ENCODE data around the gene FRY.
A peak's percentile ranks its signal among the peaks of the same experiment; 100 is the strongest.

FRY gene

DNA sequence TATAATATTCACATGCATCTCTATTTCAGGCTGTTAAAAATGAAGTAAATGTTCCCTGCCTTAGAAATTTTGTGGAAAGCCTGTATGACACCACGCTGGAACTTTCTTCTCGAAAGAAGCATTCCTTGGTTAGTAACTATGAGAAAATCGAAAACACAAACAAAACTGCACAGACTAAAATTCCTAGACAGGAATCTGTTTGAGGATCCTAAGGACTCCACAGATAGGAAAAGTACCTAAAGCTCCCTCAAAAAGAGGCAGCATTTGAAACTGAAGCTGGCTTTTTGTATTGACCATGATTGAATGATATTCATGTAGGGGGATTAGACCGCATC is 103.4 kb downstream of the FRY start:
- DNase-seq (ENCODE audit: low read depth) = no peak

DNA sequence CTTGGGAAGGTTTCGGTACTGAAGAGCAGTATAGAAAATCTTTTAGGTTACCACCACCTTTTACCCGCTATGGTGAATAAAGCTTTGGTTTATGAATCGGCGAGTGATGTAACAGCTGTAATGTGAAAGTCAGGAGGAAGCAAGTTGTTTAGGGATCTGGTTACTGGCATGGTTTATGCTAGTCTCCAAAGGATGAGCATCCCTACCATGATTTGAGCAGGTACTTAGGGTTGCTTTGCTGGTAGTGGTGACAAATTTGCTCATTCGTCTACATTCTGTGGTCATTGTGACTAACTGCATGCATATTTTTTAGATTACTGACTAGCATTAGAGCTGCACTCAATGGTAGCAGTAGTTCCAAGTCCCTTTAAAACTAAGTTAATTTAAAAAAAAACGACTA is 104.1 kb downstream of the FRY start:
- DNase-seq (ENCODE audit: low read depth) = no peak

DNA sequence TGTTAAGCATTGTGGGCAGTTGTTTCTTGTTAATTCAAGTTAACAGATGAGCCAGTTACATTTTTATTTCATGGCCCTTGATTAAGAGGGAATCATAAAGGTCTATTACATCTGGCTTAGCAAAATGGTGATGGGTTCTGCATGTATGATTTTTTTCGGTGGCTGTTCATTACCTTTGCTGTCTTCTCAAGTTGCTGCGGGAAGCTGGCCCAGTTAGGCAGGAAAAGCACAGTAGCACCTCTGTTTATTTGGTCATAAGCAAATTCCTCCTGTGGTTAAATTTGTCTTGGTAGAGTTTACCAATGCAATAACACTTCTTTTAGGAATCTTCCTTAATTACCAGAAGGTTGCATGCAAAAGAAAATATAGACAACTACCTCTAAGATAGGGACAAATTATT is 104.5 kb downstream of the FRY start:
- no peak for DNase-seq (ENCODE audit: low read depth)

DNA sequence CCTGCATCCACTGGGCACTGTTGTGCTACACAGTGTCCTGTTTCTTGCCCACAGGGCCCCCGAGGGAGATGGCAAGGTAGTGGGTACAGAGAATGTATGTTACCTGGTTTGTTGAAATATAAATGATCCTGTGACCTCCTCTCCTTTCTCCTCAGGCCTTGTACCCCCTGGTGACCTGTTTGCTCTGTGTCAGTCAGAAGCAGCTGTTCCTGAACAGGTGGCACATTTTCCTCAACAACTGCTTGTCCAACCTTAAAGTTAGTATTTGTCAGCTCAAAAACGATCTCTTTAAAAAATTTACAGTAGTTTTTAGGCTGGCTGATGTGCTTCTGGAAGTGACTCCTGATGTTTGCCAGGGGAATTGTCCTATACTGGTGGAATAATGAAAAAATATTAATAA is 105.1 kb downstream of the FRY start:
- DNase-seq (ENCODE audit: low read depth) = no peak

DNA sequence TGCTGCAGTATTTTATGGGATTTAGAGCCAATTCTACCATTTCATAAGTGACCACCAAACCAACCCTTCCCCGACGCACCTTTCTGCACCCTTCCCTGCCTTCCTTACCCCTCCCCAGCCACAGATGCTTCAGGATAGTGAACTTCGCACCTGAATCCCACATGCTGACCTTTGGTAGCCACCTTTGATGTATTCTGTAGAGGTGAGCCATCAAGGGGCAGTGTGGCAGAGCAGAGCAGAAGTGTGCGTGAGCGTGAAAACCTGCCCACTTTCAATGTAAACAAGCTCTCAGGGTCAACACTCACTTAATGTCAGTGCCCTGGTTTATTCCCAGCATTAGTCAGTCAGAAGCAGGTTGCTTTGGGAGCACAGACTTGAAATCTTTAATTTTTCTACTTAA is 107.7 kb downstream of the FRY start:
- no peak for DNase-seq (ENCODE audit: low read depth)

DNA sequence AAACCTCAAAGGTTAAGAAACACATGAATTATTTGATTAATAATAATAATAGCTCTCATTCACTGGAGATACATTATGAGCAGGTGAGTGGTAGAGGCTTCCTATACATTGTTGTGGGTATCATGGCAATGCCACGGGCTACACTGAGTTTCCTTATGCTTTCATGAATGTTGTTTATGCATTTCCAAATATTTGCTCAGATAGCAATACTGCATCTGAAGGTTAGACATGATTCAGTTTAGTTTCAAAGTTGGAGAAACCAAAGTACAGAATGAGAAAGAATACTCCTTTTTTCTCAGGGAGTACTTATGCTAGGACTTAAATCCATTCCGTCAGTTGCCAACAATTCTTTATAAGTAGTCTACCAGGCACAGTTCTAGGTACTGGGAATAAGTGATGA is 108.5 kb downstream of the FRY start:
- no peak for DNase-seq (ENCODE audit: low read depth)

DNA sequence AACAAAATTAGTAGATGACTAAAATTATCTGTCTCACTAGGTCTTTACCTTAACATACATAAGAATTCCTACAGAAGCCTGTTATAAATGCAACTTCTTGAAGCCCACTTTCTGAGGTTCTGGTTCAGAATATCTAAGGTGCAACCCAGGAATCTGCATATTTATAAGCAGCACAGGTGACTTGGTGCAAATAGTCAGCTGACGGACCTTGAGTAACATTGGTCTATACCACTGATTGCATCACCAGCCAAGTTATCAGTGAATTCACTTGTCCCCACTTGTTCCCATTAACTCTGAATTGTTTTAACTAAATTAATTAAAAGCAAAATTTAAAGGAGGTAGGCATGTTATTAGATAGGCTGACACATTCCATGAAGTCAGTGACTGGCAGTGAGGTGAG is 109.9 kb downstream of the FRY start:
- DNase-seq (ENCODE audit: low read depth) = no peak

DNA sequence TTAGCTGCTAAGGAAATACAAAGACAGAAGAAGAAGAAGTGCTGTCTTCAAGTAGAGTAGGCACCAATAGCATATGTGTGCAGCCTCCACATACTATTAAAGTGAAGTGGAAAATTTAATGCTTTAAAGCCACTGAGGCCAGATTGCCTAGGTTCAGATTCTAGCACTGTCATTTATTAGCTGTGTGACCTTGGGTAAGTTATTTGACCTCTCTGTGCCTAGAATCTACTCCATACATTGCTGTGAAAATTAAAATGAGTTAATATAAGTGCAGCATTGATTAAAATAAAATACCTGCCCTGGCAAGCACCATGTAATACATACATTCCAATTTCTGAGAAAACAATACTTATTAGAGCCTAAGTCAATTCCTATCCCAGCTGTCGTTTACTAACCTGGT is 110.5 kb downstream of the FRY start:
- DNase-seq (ENCODE audit: low read depth) = no peak

DNA sequence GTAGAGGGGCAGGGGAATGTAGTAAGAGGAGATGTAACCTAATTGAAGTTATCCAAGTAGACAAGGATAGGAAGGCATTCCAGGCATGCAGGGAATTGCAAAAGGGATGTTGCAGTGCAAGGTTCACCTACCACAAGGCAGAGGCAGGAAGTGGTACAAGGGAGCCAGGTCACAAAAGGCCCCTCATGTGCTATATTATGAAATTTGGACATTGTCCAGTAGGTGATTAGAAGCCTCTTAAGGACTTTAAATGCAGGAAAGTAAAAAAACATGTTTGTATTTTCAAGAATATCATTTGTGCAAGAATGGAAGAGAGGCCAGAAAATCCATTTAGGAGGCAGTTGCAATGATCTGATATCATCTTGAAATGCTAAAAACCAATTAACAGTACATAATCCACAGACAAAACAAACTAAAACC is 111.4 kb downstream of the FRY start:
- no peak for DNase-seq (ENCODE audit: low read depth)

DNA sequence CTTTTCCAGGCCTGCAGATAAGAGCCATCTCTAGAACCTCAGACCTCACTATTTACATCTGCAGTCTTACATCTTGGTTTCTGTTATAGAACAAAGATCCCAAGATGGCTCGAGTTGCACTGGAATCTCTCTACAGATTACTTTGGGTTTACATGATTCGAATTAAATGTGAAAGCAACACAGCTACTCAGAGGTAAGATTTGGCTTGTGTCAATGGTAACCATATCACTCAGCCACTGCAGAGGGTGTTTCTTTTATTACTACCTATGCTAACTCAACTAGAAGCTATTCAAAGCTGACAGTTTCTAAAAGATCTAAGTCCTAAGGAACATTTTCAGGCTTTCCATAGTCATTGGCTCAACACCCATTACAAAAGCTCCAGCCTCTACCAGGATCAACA is 115.6 kb downstream of the FRY start:
- DNase-seq (ENCODE audit: low read depth) = no peak

DNA sequence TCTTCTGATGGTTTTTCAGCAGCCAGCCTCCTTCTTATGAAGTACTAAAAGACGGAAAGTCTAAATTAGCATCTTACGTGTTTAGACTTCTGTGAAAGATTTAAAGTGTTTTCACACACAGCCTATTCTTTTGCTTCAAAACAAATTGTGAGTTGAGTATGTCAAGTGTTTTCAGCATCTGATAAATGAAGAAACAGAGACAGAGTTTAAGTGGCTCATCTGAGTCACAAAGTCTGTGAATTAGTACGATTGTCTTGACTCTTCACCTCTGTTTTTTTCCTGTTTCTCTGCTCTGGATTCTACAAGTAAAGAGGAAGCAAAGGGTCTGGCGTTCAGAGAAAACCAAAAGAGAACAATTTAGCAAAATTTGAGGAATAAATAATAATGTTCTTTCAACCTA is 116.4 kb downstream of the FRY start:
- no peak for DNase-seq (ENCODE audit: low read depth)

DNA sequence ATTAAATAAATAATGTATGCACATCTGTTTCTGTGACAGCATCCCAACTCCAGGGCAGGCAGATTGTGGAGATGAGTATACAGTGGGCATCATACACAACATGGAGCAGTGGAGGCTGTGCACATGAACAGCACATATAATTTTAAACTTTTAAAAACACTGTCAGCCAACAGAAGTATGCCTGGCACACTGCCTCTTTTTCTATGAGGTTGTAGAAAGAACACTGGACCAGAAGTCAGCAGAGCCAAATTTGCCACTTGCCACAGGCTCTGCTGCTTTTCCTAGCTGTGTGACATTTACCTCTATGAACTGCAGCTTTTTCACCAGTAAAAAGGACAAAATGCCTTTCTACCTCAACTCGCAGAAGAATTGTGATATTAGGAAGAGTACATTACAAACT is 118.7 kb downstream of the FRY start:
- DNase-seq (ENCODE audit: low read depth) = no peak

DNA sequence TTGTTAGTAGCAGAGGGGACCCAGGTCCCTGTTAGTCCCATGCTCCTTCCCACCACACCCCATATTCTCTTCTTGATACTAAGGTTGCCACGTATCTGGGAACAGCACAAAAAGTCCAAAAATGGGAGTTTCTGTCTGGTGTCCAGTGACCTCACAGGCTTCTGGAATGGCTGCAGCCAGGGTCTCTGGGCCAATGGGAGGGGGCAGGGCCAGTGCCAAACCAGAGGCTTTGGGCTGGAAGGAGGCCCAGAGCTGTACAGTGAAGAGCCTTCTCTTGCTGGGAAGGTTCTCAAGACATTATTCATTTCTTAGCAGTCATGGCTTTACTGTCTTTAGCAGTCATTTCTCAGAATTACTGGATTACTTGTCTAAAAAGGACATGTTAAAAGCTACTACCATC is 119.2 kb downstream of the FRY start:
- peak; percentile 87 for DNase-seq (ENCODE audit: low read depth)

DNA sequence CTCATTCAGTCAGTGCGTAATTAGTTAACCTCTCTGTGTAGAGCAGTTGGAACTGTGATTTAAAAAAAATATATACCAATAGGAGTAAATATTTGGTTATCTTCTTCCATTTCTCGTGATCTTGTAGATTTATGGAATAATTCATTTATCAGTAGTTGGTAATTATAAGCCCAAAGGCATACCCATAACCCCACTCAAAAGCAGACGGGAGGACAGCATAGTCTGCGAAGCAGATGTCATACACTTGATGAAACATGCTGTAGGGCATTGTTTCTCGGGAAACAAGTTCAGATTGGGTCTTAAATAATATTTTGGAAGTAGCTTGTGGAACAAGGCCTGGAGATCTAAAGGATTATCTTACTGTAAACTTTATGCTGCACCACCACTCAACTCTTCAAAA is 119.7 kb downstream of the FRY start:
- DNase-seq (ENCODE audit: low read depth) = no peak

DNA sequence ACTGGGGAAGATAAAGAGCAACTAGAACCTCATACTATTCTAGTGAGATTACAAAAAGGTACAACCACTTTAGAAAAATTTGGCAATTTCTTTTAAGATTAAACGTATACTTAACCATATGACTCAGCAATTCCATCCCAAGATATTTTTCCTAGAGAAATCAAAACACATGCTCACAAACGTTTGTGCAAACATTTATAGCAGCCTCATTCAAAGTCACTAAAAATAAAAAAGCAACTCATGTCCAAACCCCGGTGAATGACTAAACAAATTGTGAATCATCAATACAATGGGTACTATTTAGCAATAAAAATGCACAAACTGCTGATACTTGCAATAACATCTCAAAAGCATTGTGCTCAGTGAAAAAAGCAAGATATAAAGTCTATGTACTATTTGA is 121.5 kb downstream of the FRY start:
- DNase-seq (ENCODE audit: low read depth) = peak; percentile 52

DNA sequence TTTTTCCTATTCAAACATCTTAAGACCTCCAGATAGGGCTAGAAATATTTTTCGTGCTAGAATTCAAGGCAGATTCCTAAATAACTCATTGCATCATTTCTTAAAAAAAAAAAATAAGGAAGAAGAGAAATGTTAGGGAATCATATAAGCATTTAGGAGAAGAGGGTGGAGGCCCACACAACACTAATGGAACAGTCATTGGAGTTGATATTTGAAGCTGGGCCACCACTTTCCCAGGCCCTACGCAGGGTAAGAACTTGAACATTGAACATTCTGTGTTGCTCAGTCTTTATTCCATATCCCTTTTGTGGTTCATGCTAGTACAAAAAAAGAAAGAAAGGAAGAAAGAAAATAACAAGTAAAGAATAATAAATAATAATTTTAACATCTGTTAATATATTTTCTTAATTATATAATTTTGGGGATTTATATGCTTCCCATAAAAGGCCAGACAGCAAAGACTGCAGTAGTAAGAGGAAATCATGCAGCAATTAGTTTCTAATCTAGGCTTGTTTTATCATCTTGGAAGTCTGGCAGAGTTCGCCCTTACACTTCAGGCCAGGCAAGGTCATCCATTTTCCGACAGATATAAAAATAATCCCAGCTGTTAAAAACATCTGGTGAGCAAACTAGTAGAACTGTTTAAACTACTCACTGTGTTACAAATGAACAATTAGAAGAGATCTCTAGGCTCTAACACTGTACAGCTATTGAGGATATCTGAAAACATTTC is 127.7 kb downstream of the FRY start:
- no peak for DNase-seq (ENCODE audit: low read depth)

DNA sequence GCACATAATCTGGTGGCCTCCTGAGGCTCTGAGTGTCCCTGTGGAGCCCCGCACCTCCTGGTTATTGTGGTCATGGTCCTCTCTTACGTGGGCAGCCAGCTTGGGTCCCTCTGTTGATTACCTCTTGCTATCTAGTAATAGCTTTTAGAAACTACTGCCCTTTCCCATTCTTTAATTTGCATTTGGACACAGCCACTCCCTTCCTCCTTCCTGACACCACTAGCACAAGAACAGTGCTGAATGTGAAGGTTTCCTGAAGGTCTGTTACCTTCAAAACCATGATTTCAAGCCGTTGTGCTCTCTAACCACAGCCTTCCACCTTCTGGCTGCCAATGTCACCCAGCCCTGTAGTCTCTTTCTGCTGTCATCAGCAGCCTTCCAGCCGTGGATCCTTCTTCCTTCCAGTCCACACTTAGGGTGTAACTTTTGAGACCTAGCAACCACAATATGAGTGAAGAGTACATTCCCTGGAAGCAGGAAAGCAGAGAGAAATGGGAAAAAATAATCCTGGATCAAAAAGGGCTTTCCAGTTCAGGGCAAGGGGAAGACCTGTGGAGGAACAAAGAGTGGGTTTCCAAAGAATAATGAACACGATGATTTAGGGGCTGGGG is 130.9 kb downstream of the FRY start:
- no peak for DNase-seq (ENCODE audit: low read depth)

DNA sequence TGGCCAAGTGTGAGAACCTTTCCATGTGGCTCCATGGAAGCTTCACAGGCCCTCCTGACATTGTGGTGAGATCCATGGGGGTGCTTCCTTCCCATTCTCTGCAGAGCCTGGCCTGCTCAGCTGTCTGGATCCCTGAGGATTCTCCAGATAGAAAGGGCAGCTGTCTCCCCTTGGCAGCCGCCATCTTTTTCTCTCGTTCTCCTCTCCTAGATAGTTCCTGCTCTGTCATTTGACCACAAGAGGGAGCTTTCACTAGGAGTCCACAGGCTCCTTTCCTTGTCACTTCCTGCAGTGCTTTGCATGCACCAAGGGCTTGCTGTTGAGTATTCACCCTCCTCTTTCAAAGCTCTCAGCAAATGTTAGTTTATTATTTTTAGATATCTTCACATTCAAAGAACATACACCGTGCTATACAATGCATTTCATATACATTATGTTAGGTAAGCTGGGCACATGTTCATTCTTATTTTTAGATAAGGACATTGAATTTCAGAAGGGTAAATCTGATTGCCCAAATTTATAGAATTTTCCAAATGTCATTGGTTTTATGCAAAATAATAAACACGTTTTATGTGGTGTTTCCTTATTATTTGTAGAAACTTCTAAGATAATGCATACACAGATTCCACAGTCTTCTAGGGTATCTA is 133.2 kb downstream of the FRY start:
- DNase-seq (ENCODE audit: low read depth) = peak; percentile 46

DNA sequence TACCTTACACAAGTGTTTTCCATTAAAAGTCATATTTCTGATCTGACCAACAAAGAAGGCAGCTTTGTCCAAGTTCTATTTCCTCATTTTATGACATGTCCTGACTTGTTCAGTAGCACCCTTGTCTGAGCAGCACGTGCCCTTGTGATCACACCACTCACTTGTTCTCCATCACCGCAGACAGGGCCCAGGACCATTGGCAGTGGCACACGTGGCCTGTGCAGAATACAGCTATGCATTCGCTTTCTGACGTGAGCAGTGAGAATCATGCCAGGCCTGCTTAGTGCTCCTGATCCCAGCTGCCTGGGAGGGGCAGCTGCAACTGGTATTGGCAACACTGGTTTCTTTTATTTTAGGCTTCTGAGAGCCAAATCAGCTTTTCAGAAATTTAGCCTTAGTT is 134.2 kb downstream of the FRY start:
- no peak for DNase-seq (ENCODE audit: low read depth)

DNA sequence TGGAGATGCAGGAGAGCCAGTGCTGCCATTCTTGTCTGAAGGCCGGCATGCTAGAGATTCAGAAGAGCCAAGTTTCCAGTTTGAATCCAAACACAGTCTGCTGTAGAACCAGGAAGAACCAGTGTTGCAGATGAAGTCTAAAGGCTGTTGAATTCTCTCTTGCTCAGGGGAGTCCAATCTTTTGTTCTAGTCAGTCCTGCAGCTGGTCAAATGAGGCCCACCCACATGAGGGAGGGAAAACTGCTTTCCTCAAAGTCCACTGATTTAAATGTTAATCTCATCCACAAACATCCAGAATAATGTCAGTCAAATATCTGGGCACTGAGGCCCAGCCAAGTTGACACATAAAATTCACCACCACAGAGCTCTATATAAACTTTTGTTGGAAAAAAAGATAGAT is 136.6 kb downstream of the FRY start:
- no peak for DNase-seq (ENCODE audit: low read depth)

DNA sequence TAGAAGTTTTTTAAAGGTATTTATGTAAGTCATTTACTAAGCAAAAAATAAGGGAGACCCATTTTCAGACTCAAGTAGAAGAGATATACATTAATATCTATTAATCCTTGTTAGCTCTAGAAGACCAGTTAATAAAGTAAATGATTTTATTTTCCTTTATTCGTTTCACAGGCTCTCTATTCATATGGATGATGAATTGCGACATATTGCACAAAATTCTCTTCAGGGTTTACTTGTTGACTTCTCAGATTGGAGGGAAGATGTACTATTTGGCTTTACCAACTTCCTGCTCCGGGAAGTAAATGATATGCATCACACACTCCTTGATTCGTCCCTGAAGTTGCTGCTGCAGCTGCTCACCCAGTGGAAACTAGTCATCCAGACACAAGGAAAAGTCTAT is 139.3 kb downstream of the FRY start:
- no peak for DNase-seq (ENCODE audit: low read depth)

DNA sequence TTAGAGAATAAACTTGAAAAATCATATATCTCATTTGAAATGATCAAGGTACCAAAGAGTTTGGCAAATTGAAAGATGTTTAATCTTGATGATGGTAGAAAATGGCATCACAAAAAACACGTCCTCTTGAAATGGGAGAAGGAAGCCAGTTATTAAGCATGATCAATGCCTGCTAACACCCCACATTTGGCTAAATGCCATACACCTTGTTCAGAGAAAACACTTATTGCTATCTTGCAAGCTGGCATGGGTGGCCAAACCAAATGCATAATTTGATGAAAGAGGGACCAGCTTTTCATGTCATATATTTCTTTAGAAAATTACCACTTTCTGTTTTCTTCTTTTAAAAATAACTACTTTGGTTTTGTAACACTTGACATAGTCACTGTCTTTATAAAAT is 142.3 kb downstream of the FRY start:
- DNase-seq (ENCODE audit: low read depth) = no peak

DNA sequence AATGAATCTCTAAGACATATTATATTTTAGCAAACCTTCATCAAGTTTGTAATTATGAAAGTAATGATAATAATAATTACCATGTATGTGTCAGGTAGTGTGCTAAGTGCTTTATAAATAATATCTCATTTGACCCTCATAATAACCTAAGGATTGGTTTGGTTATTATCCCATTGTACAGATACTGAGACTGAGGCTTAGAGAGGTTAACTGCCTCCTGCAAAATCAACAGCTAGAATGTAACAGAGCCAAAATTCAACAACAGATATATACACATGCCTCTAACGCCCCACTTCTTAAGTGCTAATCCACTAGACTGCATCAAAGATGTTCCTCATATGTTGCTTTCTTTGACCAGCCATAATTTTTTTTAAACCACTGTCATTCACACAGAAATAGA is 142.8 kb downstream of the FRY start:
- no peak for DNase-seq (ENCODE audit: low read depth)

DNA sequence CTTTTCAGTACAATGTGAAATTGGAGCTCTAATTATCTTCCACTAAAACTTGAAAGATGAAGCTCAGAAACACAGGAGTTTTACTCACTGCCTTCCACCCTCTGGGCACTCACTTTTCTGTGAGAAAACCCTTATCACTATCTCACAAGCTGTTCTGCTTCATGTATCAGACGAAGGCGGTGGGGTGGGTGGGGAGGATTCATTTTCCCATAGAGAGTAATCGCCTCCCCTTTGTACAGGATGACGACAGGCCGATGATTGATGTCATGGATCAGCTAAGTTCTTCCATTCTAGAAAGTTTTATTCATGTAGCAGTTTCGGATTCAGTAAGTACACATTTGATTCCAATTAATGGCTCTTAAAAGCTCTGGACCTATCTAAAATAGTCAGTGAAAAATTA is 143.7 kb downstream of the FRY start:
- no peak for DNase-seq (ENCODE audit: low read depth)

Measured in fibroblast of the conjunctiva (primary cell).